H1 (cell line): ENCODE data around the gene LRRC2. TPM values are rescaled to one million over a fixed set of nuclear protein-coding genes. Genes with fewer than 3 reads are reported as not detected.

Experiments used
- ASH2L ChIP-seq: fragments of 200-600, 300-600 bp; sonication (generic); IDR thresholded peaks from one replicate; pipeline ENCODE4 v1.7.1; 2017; ENCODE audit warnings: low read length
- MAFK ChIP-seq: IDR thresholded peaks from 2 replicates; pipeline ENCODE4 v1.6.1; 2012; ENCODE audit warnings: low read depth, mild to moderate bottlenecking, improper control_type of control experiment, low read length
- TCF12 ChIP-seq: IDR thresholded peaks from 2 replicates; pipeline ENCODE4 v1.6.1; 2011; ENCODE audit warnings: low read depth, mild to moderate bottlenecking, low read length
- ZNF274 ChIP-seq: IDR thresholded peaks from 2 replicates; pipeline ENCODE4 v1.7.0; 2012; ENCODE audit warnings: low read length, borderline replicate concordance; ENCODE audit errors: extremely low read depth
- polyA plus RNA-seq, 7 experiments: library from polyadenylated mRNA; depleted of rRNA in 3 of 7; stranded (reverse) in 5 of 7; unstranded in 2 of 7; fragments of >200 nt in 5 of 7; fragments of 200-250 nt in 2 of 7; gene quantifications; 1 replicate in 5 of 7; 2 replicates in 1 of 7; 4 replicates in 1 of 7; pipeline versions ENCODE4 v1.2.1 to v1.2.3, GENCODE V29; 2011 to 2013; ENCODE audit warnings: missing spikeins in 2 of 7, mixed read lengths in 2 of 7
- total RNA-seq: library from RNA; stranded (reverse); fragmentation: NEBNext Ultra II Directional; extraction: Animal tissue kit (Norgen Biotek cat#: 25700); gene quantifications from 2 replicates; pipeline ENCODE4 v1.2.1, GENCODE V29; 2021
- TF ChIP-seq, protein P1 (sequence below): IDR thresholded peaks from 2 replicates; pipeline ENCODE4 v1.6.1; 2011; ENCODE audit warnings: low read length, improper control_type of control experiment

LRRC2 gene
- total and polyA plus RNA-seq, 2 of the 8 experiments (the other 6 are each of a cell fraction or from before 2014, with no cell fraction given) = 1.4 to 6.4 TPM

DNA sequence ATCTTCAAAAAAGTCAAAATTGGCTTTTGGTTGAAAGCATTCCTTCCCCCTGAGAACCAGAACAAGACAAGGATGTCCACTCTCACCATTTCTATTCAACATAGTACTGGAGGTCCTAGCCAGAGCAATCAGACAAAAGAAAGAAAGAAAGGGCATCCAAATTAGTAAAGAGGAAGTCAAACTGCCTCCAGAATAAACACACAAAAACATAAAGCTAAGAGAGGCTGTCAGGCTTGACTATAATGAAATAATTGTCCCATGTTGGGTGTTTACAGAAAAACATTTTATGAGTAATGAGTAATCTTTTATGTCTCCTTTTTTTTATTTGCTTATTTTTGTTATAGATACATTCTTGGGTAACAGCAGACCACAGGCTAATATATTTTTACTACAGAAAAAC, 27.9 kb upstream of the LRRC2 start (continued):
- no peak for TF ChIP-seq ASH2L
- no peak for TF ChIP-seq MAFK
- TF ChIP-seq TCF12 = no peak
- TF ChIP-seq, protein P1, sequence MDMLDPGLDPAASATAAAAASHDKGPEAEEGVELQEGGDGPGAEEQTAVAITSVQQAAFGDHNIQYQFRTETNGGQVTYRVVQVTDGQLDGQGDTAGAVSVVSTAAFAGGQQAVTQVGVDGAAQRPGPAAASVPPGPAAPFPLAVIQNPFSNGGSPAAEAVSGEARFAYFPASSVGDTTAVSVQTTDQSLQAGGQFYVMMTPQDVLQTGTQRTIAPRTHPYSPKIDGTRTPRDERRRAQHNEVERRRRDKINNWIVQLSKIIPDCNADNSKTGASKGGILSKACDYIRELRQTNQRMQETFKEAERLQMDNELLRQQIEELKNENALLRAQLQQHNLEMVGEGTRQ = no peak
- TF ChIP-seq ZNF274 = no peak
